Measurements from ENCODE around the gene PCMT1.
"Not testable (repeated sequence)": the region's sequence is repeated elsewhere in the genome, so short reads cannot be mapped to it uniquely, and the experiment has no call there.

The PCMT1 gene

DNA sequence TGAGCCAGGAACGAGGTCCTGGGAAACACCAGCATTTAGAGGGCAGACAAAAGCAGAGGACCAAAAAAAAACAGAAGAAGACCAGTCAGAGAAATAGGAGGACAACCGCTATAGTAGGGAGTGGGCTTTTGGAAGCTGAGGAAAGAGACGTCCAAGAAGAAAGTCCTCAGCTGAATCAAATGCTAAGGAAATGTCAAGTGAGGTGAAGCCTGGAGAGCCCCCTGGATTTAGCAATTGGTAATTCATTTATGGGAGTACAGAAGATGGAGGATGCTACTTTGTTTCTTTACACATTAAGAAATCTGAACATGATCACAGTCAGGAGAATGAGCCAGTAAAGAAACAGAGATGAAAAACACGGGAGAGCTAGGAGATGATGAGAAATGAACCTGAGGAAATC is 73.5 kb downstream of the PCMT1 start:
- DNase-seq: no peak

DNA sequence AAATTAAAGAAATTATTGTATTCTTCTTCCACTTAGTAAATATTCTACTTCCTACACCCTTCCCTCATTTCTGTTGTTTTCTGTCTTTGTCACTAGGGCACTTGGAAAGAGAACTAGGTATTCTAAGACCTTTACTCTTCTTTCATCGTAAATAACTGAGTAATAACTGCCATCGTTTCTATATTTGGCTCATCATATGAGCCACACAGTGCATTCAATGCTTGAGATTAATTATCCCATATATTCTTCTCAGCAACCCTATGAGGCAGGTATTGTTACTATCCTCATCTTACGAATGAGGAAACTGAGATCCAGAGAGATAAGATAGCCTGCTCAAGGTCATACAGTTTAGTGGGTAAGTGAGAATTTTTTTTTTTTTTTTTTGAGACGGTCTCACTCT is 75.8 kb downstream of the PCMT1 start:
- DNase-seq: no peak

GRCh38 chr6:149830731-149831307 is 81.3 kb downstream of the PCMT1 start:
- DNase-seq: no peak

DNA sequence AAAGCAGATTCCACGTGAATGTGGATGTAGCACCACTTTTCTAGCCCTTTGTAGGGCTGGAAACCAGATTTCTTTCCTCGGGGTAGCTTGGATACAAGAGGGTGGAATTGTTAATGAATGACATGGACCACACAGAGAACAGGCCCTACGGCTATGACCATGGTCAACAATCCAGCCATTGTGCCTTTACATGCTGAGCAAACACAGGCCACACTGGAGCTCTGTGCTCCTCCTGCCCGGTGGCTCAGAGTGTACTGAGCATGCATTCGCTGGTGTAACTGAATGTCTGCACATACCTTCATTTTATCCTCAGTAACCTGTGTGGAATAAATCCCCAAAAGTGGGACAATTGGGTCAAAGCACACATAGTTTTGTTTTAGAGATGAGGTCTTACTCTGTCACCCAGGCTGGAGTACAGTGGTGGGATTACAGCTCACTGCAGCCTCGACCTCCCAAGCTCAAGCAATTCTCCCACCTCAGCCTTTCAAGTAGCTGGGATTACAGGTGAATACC is 81.8 kb downstream of the PCMT1 start:
- no peak for DNase-seq

DNA sequence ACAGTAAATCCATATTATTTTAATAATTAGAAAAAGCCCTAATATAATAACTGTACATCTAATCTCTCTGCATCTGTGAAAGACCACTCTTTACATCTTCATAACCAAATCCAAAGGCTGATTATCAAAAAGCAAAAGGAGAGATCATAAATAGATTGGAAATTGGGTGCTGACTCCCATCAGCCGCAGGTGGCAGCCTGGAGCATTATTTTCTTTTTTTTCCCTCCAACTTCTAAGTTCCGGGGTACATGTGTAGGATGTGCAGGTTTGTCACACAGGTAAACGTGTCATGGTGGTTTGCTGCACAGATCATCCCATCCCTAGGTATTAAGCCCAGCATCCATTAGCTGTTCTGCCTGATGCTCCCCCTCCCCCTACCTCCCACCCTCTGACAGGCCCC is 84.1 kb downstream of the PCMT1 start:
- DNase-seq: no peak

DNA sequence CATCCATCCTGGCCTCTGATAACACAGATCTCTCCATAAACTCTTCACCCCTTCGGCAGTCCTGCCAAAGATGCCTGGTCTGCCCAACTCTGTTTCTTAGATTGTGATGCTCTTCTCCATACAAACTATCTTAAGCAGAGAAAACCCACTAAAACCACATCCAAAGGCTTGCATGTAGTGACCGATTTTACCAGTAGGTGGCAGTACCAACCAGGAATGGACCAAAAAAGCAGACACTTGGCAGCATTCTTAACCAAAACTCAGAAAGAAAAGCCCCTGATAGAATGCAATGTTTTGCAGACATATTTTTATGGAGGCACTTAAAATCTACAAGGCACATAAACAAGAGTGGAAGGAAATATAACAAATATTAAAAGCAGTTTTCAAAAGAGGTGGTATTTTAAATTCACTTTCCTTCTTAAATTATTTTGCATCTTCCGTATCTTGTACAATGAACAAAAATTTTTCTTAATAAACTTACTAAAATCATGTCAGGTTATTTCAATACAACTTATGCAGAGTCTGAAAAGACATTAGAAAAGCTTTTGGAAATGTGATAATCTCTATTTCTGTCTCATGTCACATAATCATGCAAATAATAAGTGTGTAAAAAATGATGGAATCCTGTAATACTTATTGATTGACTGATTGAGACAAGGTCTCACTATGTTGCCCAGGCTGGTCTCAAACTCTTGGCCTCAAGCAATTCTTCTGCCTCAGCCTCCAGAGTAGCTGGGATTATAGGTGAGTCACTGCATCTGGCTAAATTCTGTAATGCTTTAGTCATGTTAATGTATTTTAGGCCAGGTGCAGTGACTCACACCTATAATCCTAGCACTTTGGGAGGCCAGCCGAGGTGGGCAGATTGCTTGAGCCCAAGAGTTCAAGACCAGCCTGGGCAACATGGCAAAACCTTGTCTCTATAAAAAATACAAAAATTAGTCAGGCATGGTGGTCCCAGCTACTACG is 85.3 kb downstream of the PCMT1 start:
- peak; percentile 21 for DNase-seq

- peak; percentile 46 for DNase-seq
Measured at GRCh38 chr6:149840345-149841075, 91.0 kb downstream of the PCMT1 start.

- no peak for DNase-seq
Measured at GRCh38 chr6:149842331-149842730, 92.8 kb downstream of the PCMT1 start.

DNA sequence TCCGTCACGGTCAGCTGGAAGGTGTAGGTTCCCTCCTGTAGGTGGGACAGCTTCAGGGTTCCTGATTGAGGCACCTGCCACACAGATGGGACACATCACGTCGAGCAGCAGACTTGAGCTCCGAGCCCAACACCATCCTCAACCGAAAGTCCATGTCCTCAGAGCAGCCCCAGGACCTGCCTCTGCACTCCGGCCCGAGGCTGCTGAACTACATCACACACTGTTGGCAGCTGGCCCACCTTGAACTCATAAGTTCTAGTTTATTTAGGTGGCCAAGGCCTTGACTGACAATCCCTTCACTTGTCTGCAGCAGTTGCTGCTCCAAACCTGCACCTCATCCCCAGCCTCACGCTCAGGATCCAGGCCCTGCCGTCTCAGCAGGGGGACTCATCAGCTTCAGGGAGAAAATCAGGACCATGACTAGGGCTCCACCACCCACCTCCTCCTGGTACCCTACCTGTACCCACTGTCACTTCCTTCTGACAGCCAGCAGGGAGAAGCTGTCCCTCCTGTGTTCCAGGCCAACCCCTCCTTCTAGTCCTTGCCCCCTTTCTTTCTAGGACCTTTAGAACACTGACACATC is 93.6 kb downstream of the PCMT1 start:
- DNase-seq: no peak

DNA sequence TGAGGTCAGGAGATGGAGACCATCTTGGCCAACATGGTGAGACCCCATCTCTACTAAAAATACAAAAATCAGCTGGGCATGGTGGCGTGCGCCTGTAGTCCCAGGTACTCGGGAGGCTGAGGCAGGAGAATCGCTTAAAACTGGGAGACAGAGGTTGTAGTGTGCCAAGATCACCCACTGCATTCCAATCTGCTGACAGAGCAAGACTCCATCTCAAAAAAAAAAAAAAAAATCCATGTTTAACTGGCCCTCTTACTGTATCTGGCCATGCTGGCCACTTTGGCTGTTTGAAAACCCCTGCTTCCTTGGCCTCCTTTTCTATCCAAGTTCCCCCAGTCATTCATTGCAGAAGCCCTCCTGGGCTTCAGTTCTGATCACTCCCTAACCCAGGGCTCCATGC is 94.5 kb downstream of the PCMT1 start:
- not testable (repeated sequence) for DNase-seq

DNA sequence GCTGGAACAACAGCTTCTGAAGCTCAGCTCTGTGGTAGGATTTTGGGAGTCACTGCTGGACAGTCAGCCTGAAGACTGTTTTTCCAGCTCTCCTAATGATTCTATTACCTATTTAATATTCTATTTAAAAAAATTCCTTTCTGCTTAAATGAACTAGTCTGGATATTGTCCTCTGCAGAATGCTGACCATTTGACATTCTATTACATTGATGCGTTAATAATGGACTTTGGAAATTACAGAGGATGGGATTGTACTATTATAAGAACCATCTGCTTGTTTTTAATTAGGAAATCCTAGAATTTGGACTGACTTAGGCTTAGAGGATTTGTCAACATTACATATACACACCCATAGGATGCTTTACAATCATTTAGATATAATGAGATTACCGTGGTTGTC is 94.9 kb downstream of the PCMT1 start:
- no peak for DNase-seq

DNA sequence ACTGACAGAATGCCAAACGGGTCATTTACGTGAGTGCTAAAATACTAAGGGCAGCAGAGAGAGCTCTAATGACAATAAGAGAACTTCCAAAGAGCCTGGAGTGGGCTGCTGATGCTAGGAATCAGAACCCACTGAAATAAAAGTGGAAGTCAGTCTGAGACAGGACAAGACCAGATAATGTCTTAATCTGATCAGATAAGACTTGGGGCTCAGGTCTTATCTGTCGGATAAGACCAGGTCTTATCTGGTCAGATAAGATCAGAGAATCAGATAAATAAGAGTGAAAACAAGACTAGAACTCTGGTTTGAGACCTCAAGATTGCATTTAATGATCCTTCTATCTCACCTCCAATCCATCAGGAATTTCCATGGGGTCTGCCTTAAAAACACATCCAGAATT is 96.0 kb downstream of the PCMT1 start:
- no peak for DNase-seq

GRCh38 chr6:149846321-149846720 is 96.8 kb downstream of the PCMT1 start:
- DNase-seq: peak; percentile 27

GRCh38 chr6:149847939-149848267 is 98.4 kb downstream of the PCMT1 start:
- DNase-seq: no peak

- DNase-seq: not testable (repeated sequence)
Measured at GRCh38 chr6:149848343-149848742, 98.8 kb downstream of the PCMT1 start.

DNA sequence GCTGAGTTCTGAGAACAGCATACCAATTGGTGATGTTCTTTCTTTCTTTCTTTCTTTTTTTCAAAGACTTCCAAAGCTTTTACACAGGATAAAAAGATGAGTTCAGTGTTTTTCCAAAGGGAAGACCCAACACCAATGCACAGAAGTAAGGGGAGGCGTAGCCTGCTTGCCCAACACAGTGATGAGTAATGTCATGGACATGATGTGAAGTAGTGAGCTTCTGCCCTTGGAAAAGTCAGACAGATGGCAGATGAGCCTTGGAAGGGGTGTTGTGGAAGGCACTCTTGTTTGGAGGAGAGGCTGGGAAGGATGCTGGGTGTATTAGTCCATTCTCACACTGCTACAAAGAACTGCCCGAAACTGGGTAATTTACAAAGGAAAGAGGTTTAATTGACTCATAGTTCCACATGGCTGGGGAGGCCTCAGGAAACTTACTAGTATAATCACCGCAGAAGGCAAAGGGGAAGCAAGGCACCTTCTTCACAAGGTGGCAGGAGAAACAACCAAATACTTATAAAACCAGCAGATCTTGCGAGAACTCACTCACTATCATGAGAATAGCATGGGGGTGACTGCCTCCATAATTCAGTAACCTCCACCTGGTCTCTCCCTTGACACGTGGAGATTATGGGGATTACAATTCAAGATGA is 102.0 kb downstream of the PCMT1 start:
- DNase-seq: no peak

GRCh38 chr6:149852180-149852579 is 102.6 kb downstream of the PCMT1 start:
- no peak for DNase-seq

GRCh38 chr6:149852881-149853280 is 103.3 kb downstream of the PCMT1 start:
- no peak for DNase-seq

GRCh38 chr6:149854017-149854416 is 104.5 kb downstream of the PCMT1 start:
- not testable (repeated sequence) for DNase-seq

GRCh38 chr6:149854532-149854931 is 105.0 kb downstream of the PCMT1 start:
- DNase-seq: no peak

- no peak for DNase-seq
Measured at GRCh38 chr6:149855040-149855654, 105.6 kb downstream of the PCMT1 start.

- no peak for DNase-seq
Measured at GRCh38 chr6:149855741-149856140, 106.2 kb downstream of the PCMT1 start.

Data from DMS 273 treated with DMSO at 0.1 percent for 48 hours (cell line).